Subcutaneous adipose tissue (tissue), 4 donors: ENCODE data around the gene PUS3. TPM values are rescaled to one million over a fixed set of nuclear protein-coding genes. Genes with fewer than 3 reads are reported as not detected.

Experiments used
- CTCF ChIP-seq: fragments of 450-650 bp; IDR thresholded peaks from one replicate; pipeline ENCODE4 v1.5.1; 2016; ENCODE audit warnings: low read depth, mild to moderate bottlenecking, control low read depth, antibody characterized with exemption, moderate library complexity
- total RNA-seq, 4 donors: library from RNA; depleted of rRNA; stranded (reverse); fragments of >200 nt; gene quantifications; one replicate each; pipeline ENCODE4 v1.1.0, GENCODE V29; 2016

PUS3 gene
- total RNA-seq, 4 donors from 2014 or later = 5.5 to 13.4 (median 8.7) TPM

- TF ChIP-seq CTCF = no peak
These were observed 20.1 kb upstream of the PUS3 start for GRCh38 chr11:125923012-125923579.

- no peak for TF ChIP-seq CTCF
These were observed 19.1 kb upstream of the PUS3 start for GRCh38 chr11:125922156-125922555.

- TF ChIP-seq CTCF = no peak
These were observed 18.0 kb upstream of the PUS3 start for GRCh38 chr11:125921042-125921441.

- no peak for TF ChIP-seq CTCF
These were observed 15.3 kb upstream of the PUS3 start for GRCh38 chr11:125918140-125918840.

- TF ChIP-seq CTCF = no peak
These were observed 13.8 kb upstream of the PUS3 start for GRCh38 chr11:125916683-125917347.

GRCh38 chr11:125910226-125910849, 7.3 kb upstream of the PUS3 start:
- TF ChIP-seq CTCF = no peak

- TF ChIP-seq CTCF = no peak
These were observed 1.7 kb upstream of the PUS3 start for GRCh38 chr11:125904678-125905077.
